GM12865 (cell line): ENCODE measurements around the gene RPS6KL1.

Experiments
- DNase-seq: peaks from one replicate; pipeline ENCODE4 v3.0.0; 2010; ENCODE audit warnings: low read depth
- H3K4me3 ChIP-seq: 2 replicates; pipeline ENCODE4 v1.5.1; 2011; ENCODE audit warnings: mild to moderate bottlenecking, low read depth, low read length, control low read depth
- CTCF ChIP-seq: IDR thresholded peaks from 2 replicates; pipeline ENCODE4 v1.5.1; 2011; ENCODE audit warnings: low read length, control low read depth, low read depth, inconsistent platforms; ENCODE audit not compliant: insufficient read depth; ENCODE audit errors: missing control alignments

RPS6KL1 gene

GRCh38 chr14:74911704-74912103, 11.4 kb downstream of the RPS6KL1 start:
- no peak for DNase-seq
- H3K4me3 ChIP-seq, result no peak overlapping the region
- TF ChIP-seq CTCF, result no peak

- TF ChIP-seq CTCF, result no peak
- DNase-seq, result no peak
- H3K4me3 ChIP-seq, result no peak overlapping the region
These were observed 11.8 kb downstream of the RPS6KL1 start for GRCh38 chr14:74911221-74911620.

- no peak overlapping the region for H3K4me3 ChIP-seq
- no peak for DNase-seq
- TF ChIP-seq CTCF, result no peak
These were observed 12.5 kb downstream of the RPS6KL1 start for GRCh38 chr14:74910556-74910955.

- no peak overlapping the region for H3K4me3 ChIP-seq
- TF ChIP-seq CTCF, result no peak
These were observed 13.1 kb downstream of the RPS6KL1 start for GRCh38 chr14:74909911-74910310.

GRCh38 chr14:74909501-74909900, 13.6 kb downstream of the RPS6KL1 start:
- no peak for TF ChIP-seq CTCF
- H3K4me3 ChIP-seq, result no peak overlapping the region
- no peak for DNase-seq

More at GRCh38 chr14:74909911-74910310, 13.1 kb downstream of the RPS6KL1 start:
- DNase-seq, result no peak

- no peak overlapping the region for H3K4me3 ChIP-seq
- TF ChIP-seq CTCF, result no peak
- no peak for DNase-seq
These were observed 14.2 kb downstream of the RPS6KL1 start for GRCh38 chr14:74908861-74909341.

- no peak for TF ChIP-seq CTCF
- no peak for DNase-seq
These were observed 15.3 kb downstream of the RPS6KL1 start for GRCh38 chr14:74907744-74908143.

More at GRCh38 chr14:74907744-74908143, 15.3 kb downstream of the RPS6KL1 start:
- H3K4me3 ChIP-seq, result no peak overlapping the region
